Ishikawa (cell line): ENCODE data around the gene ZNF2.

ENCODE experiments used
- CEBPB ChIP-seq: IDR thresholded peaks from 2 replicates; pipeline ENCODE4 v1.6.1; 2012
- CREB1 ChIP-seq: IDR thresholded peaks from 2 replicates; pipeline ENCODE4 v1.6.1; 2012; ENCODE audit warnings: low read depth
- EGR1 ChIP-seq: IDR thresholded peaks from 2 replicates; pipeline ENCODE4 v1.6.1; 2012
- EP300 ChIP-seq: IDR thresholded peaks from 2 replicates; pipeline ENCODE4 v1.6.1; 2012; ENCODE audit warnings: borderline replicate concordance
- FOXM1 ChIP-seq: IDR thresholded peaks from 2 replicates; pipeline ENCODE4 v1.6.1; 2012; ENCODE audit warnings: low read depth, borderline replicate concordance
- MAX ChIP-seq: IDR thresholded peaks from 2 replicates; pipeline ENCODE4 v1.6.1; 2012
- NFIC ChIP-seq: IDR thresholded peaks from 2 replicates; pipeline ENCODE4 v1.6.1; 2012
- RAD21 ChIP-seq: IDR thresholded peaks from 2 replicates; pipeline ENCODE4 v1.6.1; 2012; ENCODE audit warnings: low read depth
- REST ChIP-seq: IDR thresholded peaks from 2 replicates; pipeline ENCODE4 v1.6.1; 2012; ENCODE audit warnings: low read depth, mild to moderate bottlenecking
- TAF1 ChIP-seq: IDR thresholded peaks from 2 replicates; pipeline ENCODE4 v1.6.1; 2012; ENCODE audit warnings: low read depth, mild to moderate bottlenecking
- TCF12 ChIP-seq: IDR thresholded peaks from 2 replicates; pipeline ENCODE4 v1.6.1; 2012; ENCODE audit warnings: low read depth
- TEAD4 ChIP-seq: IDR thresholded peaks from 2 replicates; pipeline ENCODE4 v1.6.1; 2012
- USF1 ChIP-seq: IDR thresholded peaks from 2 replicates; pipeline ENCODE4 v1.6.1; 2012
- YY1 ChIP-seq: IDR thresholded peaks from 2 replicates; pipeline ENCODE4 v1.6.1; 2012; ENCODE audit warnings: low read depth
- ZBTB7A ChIP-seq: IDR thresholded peaks from 2 replicates; pipeline ENCODE4 v1.6.1; 2012; ENCODE audit warnings: low read depth

The ZNF2 gene

GRCh38 chr2:95122197-95122551, 43.4 kb upstream of the ZNF2 start:
- TF ChIP-seq TEAD4 (no peak), YY1 (no peak), REST (no peak), ZBTB7A (no peak), EGR1 (no peak), TAF1 (no peak), CEBPB (no peak), CREB1 (no peak), FOXM1 (no peak), RAD21 (no peak), EP300 (no peak), MAX (no peak), TCF12 (no peak), USF1 (no peak), NFIC (no peak)

- TF ChIP-seq EP300: no peak
- no peak for TF ChIP-seq USF1
- TF ChIP-seq YY1: no peak
- no peak for TF ChIP-seq TEAD4
- no peak for TF ChIP-seq TCF12
- no peak for TF ChIP-seq RAD21
- TF ChIP-seq EGR1: no peak
- no peak for TF ChIP-seq TAF1
- TF ChIP-seq MAX: no peak
- TF ChIP-seq REST: no peak
- TF ChIP-seq ZBTB7A: no peak
- TF ChIP-seq CREB1: no peak
- no peak for TF ChIP-seq CEBPB
- no peak for TF ChIP-seq NFIC
- no peak for TF ChIP-seq FOXM1
Observed at GRCh38 chr2:95138702-95139101, 26.9 kb upstream of the ZNF2 start.

GRCh38 chr2:95143838-95144237, 21.8 kb upstream of the ZNF2 start:
- no peak for TF ChIP-seq CREB1
- no peak for TF ChIP-seq YY1

GRCh38 chr2:95149397-95149984, 16.1 kb upstream of the ZNF2 start:
- TF ChIP-seq USF1 (0 out of 2 replicates have a peak, but pooled peaks have one; percentile 8), TCF12 (0 out of 2 replicates have a peak, but pooled peaks have one; percentile 26), EGR1 (no peak), NFIC (no peak), CREB1 (no peak)

GRCh38 chr2:95158441-95158840, 7.2 kb upstream of the ZNF2 start:
- TF ChIP-seq EP300 (no peak), TAF1 (no peak), EGR1 (no peak), MAX (no peak), TEAD4 (no peak), USF1 (no peak), CEBPB (no peak), NFIC (no peak), YY1 (no peak), ZBTB7A (no peak), CREB1 (no peak), RAD21 (no peak), TCF12 (no peak), FOXM1 (no peak), REST (no peak)
